H1 (cell line): ENCODE measurements around the gene DCXR. TPM values are rescaled to one million over a fixed set of nuclear protein-coding genes. Genes with fewer than 3 reads are reported as not detected.
A peak's percentile ranks its signal among the peaks of the same experiment; 100 is the strongest.

ENCODE experiments used
- CTCF ChIA-PET: fragments of 300-600 bp; sonication (Branson Sonifier 250); formaldehyde crosslinking; loops from one replicate; lab custom pipeline; 2021; ENCODE audit not compliant: partially characterized antibody; lab: Charles Lee
- POLR2A ChIA-PET: fragments of 300-600 bp; sonication (Branson Sonifier 250); formaldehyde crosslinking; loops from one replicate; lab custom pipeline; 2021; ENCODE audit warnings: inconsistent platforms; ENCODE audit not compliant: partially characterized antibody; lab: Charles Lee
- DNase-seq, 2 experiments: peaks; one replicate each; pipeline versions ENCODE4 v3.0.0 to v3.0.0-alpha.2; 2010 to 2022; ENCODE audit warnings: low spot score in 2 of 2, low read depth in 1 of 2, mixed read lengths in 1 of 2
- FAIRE-seq: peaks from 2 replicates; lab custom pipeline; 2011; peaks lifted over from hg19 to GRCh38; lab: Jason Lieb, UNC
- H2AFZ ChIP-seq: 2 replicates; pipeline ENCODE4 v1.8.1; 2012; ENCODE audit warnings: low read length, inconsistent platforms
- H2AK5ac ChIP-seq: 2 replicates; pipeline ENCODE4 v1.6.1; 2013; ENCODE audit warnings: low read depth, low read length
- H2BK120ac ChIP-seq: replicated peaks from 2 replicates; pipeline ENCODE3; 2013; ENCODE audit warnings: low read depth, low read length, inconsistent platforms
- H2BK12ac ChIP-seq: 2 replicates; pipeline ENCODE4 v1.6.1; 2013; ENCODE audit warnings: low read depth, low read length
- H2BK15ac ChIP-seq: 2 replicates; pipeline ENCODE4 v1.6.1; 2013; ENCODE audit warnings: low read length
- H2BK20ac ChIP-seq: 2 replicates; pipeline ENCODE4 v1.6.1; 2013; ENCODE audit warnings: low read length
- H2BK5ac ChIP-seq: 2 replicates; pipeline ENCODE4 v1.6.1; 2013; ENCODE audit warnings: low read depth, low read length
- H3K14ac ChIP-seq: 2 replicates; pipeline ENCODE4 v1.6.1; 2013; ENCODE audit warnings: inconsistent platforms; ENCODE audit not compliant: insufficient read length
- H3K18ac ChIP-seq: 2 replicates; pipeline ENCODE4 v1.6.1; 2013; ENCODE audit warnings: low read length; ENCODE audit errors: extremely low read depth
- H3K23ac ChIP-seq: 2 replicates; pipeline ENCODE4 v1.6.1; 2013; ENCODE audit warnings: inconsistent platforms; ENCODE audit not compliant: insufficient read length
- H3K23me2 ChIP-seq: 2 replicates; pipeline ENCODE4 v1.6.1; 2013; ENCODE audit warnings: low read depth, low read length
- H3K27ac ChIP-seq: 2 replicates; pipeline ENCODE4 v1.6.1; 2011; ENCODE audit warnings: low read depth, low read length, inconsistent platforms
- H3K27me3 ChIP-seq, 4 experiments: replicated peaks in 1 of 4; 1 replicate in 1 of 4; 2 replicates in 3 of 4; pipeline versions ENCODE4 v1.6.1 to v1.8.1; 2011 to 2013; ENCODE audit warnings: low read length in 3 of 4, mild to moderate bottlenecking in 3 of 4, inconsistent platforms in 2 of 4, mixed read lengths in 2 of 4, moderate library complexity in 1 of 4; ENCODE audit not compliant: control insufficient read depth in 3 of 4, insufficient read depth in 3 of 4; ENCODE audit errors: extremely low read depth in 1 of 4
- H3K36me3 ChIP-seq, 4 experiments: 2 replicates each; pipeline versions ENCODE4 v1.6.1 to v1.8.1; 2011 to 2013; ENCODE audit warnings: mild to moderate bottlenecking in 4 of 4, low read length in 3 of 4, moderate library complexity in 2 of 4, control low read depth in 1 of 4, inconsistent platforms in 1 of 4; ENCODE audit not compliant: insufficient read depth in 4 of 4, control insufficient read depth in 2 of 4
- H3K4ac ChIP-seq: replicated peaks from 2 replicates; pipeline ENCODE3; 2013; ENCODE audit warnings: low read length, low read depth, mixed read lengths, inconsistent platforms; ENCODE audit not compliant: insufficient read length
- H3K4me1 ChIP-seq, 4 experiments: replicated peaks in 1 of 4; 1 replicate in 1 of 4; 2 replicates in 3 of 4; pipeline versions ENCODE4 v1.6.1 to v1.8.1; 2011 to 2013; ENCODE audit warnings: low read length in 3 of 4, inconsistent platforms in 2 of 4, mixed read lengths in 1 of 4; ENCODE audit not compliant: insufficient read depth in 4 of 4, control insufficient read depth in 3 of 4
- H3K4me2 ChIP-seq, 2 experiments: 2 replicates each; pipeline versions ENCODE4 v1.6.1 to v1.8.1; 2011 to 2013; ENCODE audit warnings: low read depth in 2 of 2, low read length in 2 of 2, control low read depth in 1 of 2, inconsistent platforms in 1 of 2, mild to moderate bottlenecking in 1 of 2; ENCODE audit not compliant: insufficient read depth in 1 of 2
- H3K4me3 ChIP-seq, 4 experiments: fragments of 200-600, 300-600 bp in 1 of 4; sonication (generic), shearing (Covaris generic), sonication (Bioruptor Twin) in 1 of 4; 2 replicates each; pipeline versions ENCODE4 v1.5.1 to v1.8.1; 2011 to 2016; ENCODE audit warnings: low read length in 4 of 4, low read depth in 3 of 4, control low read depth in 2 of 4, inconsistent platforms in 2 of 4, mild to moderate bottlenecking in 2 of 4, mixed read lengths in 1 of 4, moderate library complexity in 1 of 4; ENCODE audit not compliant: insufficient read depth in 2 of 4; ENCODE audit errors: extremely low read depth in 1 of 4
- H3K56ac ChIP-seq: replicated peaks from 2 replicates; pipeline ENCODE3; 2013; ENCODE audit warnings: low read depth, mild to moderate bottlenecking, mixed read lengths, low read length, inconsistent platforms; ENCODE audit not compliant: insufficient read length
- H3K79me1 ChIP-seq: 2 replicates; pipeline ENCODE4 v1.6.1; 2013; ENCODE audit warnings: low read depth, low read length, control low read depth
- H3K79me2 ChIP-seq, 2 experiments: 2 replicates each; pipeline versions ENCODE4 v1.6.1 to v1.8.1; 2012 to 2013; ENCODE audit warnings: low read length in 2 of 2, mild to moderate bottlenecking in 2 of 2, inconsistent platforms in 1 of 2; ENCODE audit not compliant: insufficient read depth in 2 of 2, control insufficient read depth in 1 of 2
- H3K9ac ChIP-seq, 4 experiments: replicated peaks in 1 of 4; 1 replicate in 1 of 4; 2 replicates in 3 of 4; pipeline versions ENCODE4 v1.6.1 to v1.8.1; 2011 to 2013; ENCODE audit warnings: low read depth in 3 of 4, low read length in 3 of 4, control low read depth in 2 of 4, mild to moderate bottlenecking in 2 of 4, moderate library complexity in 2 of 4, inconsistent platforms in 1 of 4; ENCODE audit errors: extremely low read depth in 1 of 4
- H3K9me3 ChIP-seq, 2 experiments: 2 replicates each; pipeline versions ENCODE4 v1.6.1 to v1.8.1; 2012 to 2013; ENCODE audit warnings: mild to moderate bottlenecking in 2 of 2, moderate library complexity in 2 of 2, control low read depth in 1 of 2, inconsistent platforms in 1 of 2, low read depth in 1 of 2, low read length in 1 of 2, mixed read lengths in 1 of 2; ENCODE audit not compliant: insufficient read depth in 2 of 2
- H4K20me1 ChIP-seq, 2 experiments: replicated peaks in 1 of 2; 2 replicates each; pipeline versions ENCODE3 to v1.8.1; 2011 to 2013; ENCODE audit warnings: inconsistent platforms in 2 of 2, low read length in 2 of 2, mild to moderate bottlenecking in 1 of 2; ENCODE audit not compliant: insufficient read depth in 2 of 2, control insufficient read depth in 1 of 2
- H4K5ac ChIP-seq: 2 replicates; pipeline ENCODE4 v1.6.1; 2013; ENCODE audit warnings: low read length, low read depth, mixed read lengths, inconsistent platforms; ENCODE audit not compliant: insufficient read length
- H4K8ac ChIP-seq: 2 replicates; pipeline ENCODE4 v1.8.0; 2013; ENCODE audit warnings: mild to moderate bottlenecking, moderate library complexity, low read length, inconsistent platforms; ENCODE audit not compliant: insufficient read depth; ENCODE audit errors: extremely low read depth
- H4K91ac ChIP-seq: replicated peaks from 2 replicates; pipeline ENCODE3; 2013; ENCODE audit warnings: low read length, mixed read lengths, inconsistent platforms; ENCODE audit not compliant: insufficient read length
- BACH1 ChIP-seq: IDR thresholded peaks from 2 replicates; pipeline ENCODE4 v1.6.1; 2012; ENCODE audit warnings: low read length, improper control_type of control experiment
- BCL11A ChIP-seq, 2 experiments: IDR thresholded peaks; one replicate each; pipeline ENCODE4 v1.6.1; 2011; ENCODE audit warnings: low read depth in 2 of 2, low read length in 2 of 2, mild to moderate bottlenecking in 2 of 2
- BRCA1 ChIP-seq: IDR thresholded peaks from 2 replicates; pipeline ENCODE4 v1.6.1; 2012; ENCODE audit warnings: low read depth, low read length, improper control_type of control experiment
- CBX5 ChIP-seq: fragments of 300-800, 300-1000 bp; sonication (generic); IDR thresholded peaks from 2 replicates; pipeline ENCODE4 v1.7.1; 2016; ENCODE audit warnings: antibody characterized with exemption, low read length, low read depth
- CREB1 ChIP-seq: IDR thresholded peaks from 2 replicates; pipeline ENCODE4 v1.6.1; 2012; ENCODE audit warnings: inconsistent platforms
- GABPA ChIP-seq: IDR thresholded peaks from 2 replicates; pipeline ENCODE4 v1.6.1; 2011; ENCODE audit warnings: mild to moderate bottlenecking, low read length, moderate library complexity, borderline replicate concordance; ENCODE audit not compliant: insufficient read depth
- JUND ChIP-seq: IDR thresholded peaks from 2 replicates; pipeline ENCODE4 v1.6.1; 2011; ENCODE audit warnings: mild to moderate bottlenecking, improper control_type of control experiment, low read length
- NANOG ChIP-seq: IDR thresholded peaks from 2 replicates; pipeline ENCODE4 v1.6.1; 2011; ENCODE audit warnings: low read length, low read depth, mild to moderate bottlenecking, inconsistent platforms; ENCODE audit not compliant: insufficient read depth, poor library complexity, severe bottlenecking
- POLR2A ChIP-seq, 2 experiments: IDR thresholded peaks; 1 replicate in 1 of 2; 2 replicates in 1 of 2; pipeline ENCODE4 v1.6.1; 2011; ENCODE audit warnings: low read depth in 2 of 2, low read length in 2 of 2, mild to moderate bottlenecking in 2 of 2; ENCODE audit errors: control extremely low read depth in 1 of 2
- SIX5 ChIP-seq: IDR thresholded peaks from 2 replicates; pipeline ENCODE4 v1.6.1; 2011; ENCODE audit warnings: mild to moderate bottlenecking, low read depth, low read length
- TCF12 ChIP-seq: IDR thresholded peaks from 2 replicates; pipeline ENCODE4 v1.6.1; 2011; ENCODE audit warnings: low read depth, mild to moderate bottlenecking, low read length
- ZNF274 ChIP-seq: IDR thresholded peaks from 2 replicates; pipeline ENCODE4 v1.7.0; 2012; ENCODE audit warnings: low read length, borderline replicate concordance; ENCODE audit errors: extremely low read depth
- WGBS, 2 experiments: shearing (Covaris generic) in 1 of 2; methylation state at CpG; one replicate each; pipeline versions ENCODE4 v1.1.6 to v1.1.7; 2013 to 2015; ENCODE audit warnings: low lambda C conversion rate in 2 of 2, mixed read lengths in 2 of 2, inconsistent platforms in 1 of 2, low coverage in 1 of 2, missing lambda C conversion rate in 1 of 2; ENCODE audit not compliant: insufficient replicate concordance in 2 of 2, insufficient coverage in 1 of 2, insufficient read length in 1 of 2; ENCODE audit errors: extremely low coverage in 1 of 2, missing lambda C conversion rate in 1 of 2; 5-methylcytosine and 5-hydroxymethylcytosine counted together
- polyA plus RNA-seq, 7 experiments: library from polyadenylated mRNA; depleted of rRNA in 3 of 7; stranded (reverse) in 5 of 7; unstranded in 2 of 7; fragments of >200 nt in 5 of 7; fragments of 200-250 nt in 2 of 7; gene quantifications; 1 replicate in 5 of 7; 2 replicates in 1 of 7; 4 replicates in 1 of 7; pipeline versions ENCODE4 v1.2.1 to v1.2.3, GENCODE V29; 2011 to 2013; ENCODE audit warnings: missing spikeins in 2 of 7, mixed read lengths in 2 of 7
- total RNA-seq: library from RNA; stranded (reverse); fragmentation: NEBNext Ultra II Directional; extraction: Animal tissue kit (Norgen Biotek cat#: 25700); gene quantifications from 2 replicates; pipeline ENCODE4 v1.2.1, GENCODE V29; 2021

DCXR gene
- total and polyA plus RNA-seq, 2 of the 8 experiments (the other 6 are each of a cell fraction or from before 2014, with no cell fraction given): 96.3 to 212 TPM

DNA sequence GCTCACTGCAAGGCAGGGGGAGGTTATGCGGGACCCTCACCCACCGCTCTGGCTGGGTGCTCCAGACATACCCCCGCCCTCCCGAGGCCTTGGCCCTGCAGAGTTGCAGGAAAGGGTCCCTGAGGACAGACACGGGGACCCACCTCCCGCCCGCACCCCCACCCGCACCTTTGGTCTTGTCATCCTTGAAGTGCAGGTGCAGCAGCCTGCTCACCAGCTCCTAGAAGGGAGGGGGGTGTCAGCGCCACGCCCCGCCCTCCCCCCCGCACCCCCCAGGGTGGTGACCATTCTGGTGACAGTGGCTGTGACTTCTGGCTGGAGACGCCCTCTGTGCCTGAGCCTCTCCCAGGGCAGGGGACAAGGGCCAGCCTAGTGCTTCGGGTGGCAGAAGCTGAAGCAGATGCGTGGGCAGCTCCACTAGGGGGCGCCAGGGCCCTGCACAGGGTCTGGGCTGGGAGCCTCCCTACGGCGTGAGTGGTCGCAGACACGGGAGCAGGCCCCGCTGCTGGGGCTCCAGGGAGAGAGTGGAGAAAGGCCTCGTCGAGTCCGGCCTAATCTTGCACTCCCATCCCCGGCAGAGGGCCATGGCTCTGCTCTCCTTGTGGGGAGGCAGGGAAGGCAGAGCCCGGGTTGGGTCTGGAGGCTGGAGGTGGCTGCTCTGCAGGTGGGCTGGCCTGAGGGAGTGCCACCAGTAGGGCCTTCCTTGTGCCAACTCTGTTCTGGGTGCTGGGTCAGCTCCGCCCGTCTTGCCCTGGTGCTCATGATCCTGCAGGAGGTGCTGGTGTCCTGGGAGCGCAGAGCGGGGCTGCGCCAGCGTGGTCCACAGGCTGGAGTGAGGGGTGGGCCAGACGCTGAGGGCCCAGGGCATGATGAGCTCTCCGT is 17.6 kb downstream of the DCXR start:
- no peak overlapping the region for H3K23ac ChIP-seq
- H3K18ac ChIP-seq: no peak overlapping the region
- H3K14ac ChIP-seq: no peak overlapping the region
- H2AK5ac ChIP-seq: no peak overlapping the region
- H4K20me1 ChIP-seq: peaks cover 7 to 15% of the 10 kb centered on the region in 2 experiments
- ChIA-PET CTCF (interaction anchor here (0.5 to 4.7 kb wide), 49 partner anchors 9 to 420 kb away, joined by 3 to 29 read pairs (median 4); partner anchors contain the start of genes ASPSCR1, DCXR, DUS1L and MAFG), POLR2A (interaction anchor here (0.6 to 4.3 kb wide), 25 partner anchors 11 to 147 kb away, joined by 3 to 13 read pairs (median 5); partner anchors contain the start of genes DCXR, DUS1L, FASN and GPS1)
- DNase-seq (peak in 1 of 2 experiments; percentile 93), FAIRE-seq (no peak)
- H4K91ac ChIP-seq: no peak overlapping the region
- no peak overlapping the region for H3K56ac ChIP-seq
- H4K5ac ChIP-seq: no peak overlapping the region
- H3K27me3 ChIP-seq: no peaks in the 10 kb centered on the region
- no peak overlapping the region for H3K4me2 ChIP-seq
- H3K27ac ChIP-seq: no peak overlapping the region
- no peaks in the 10 kb centered on the region for H3K36me3 ChIP-seq
- H2BK15ac ChIP-seq: no peak overlapping the region
- no peak overlapping the region for H3K4me3 ChIP-seq
- no peak overlapping the region for H2BK12ac ChIP-seq
- no peak overlapping the region for H2AFZ ChIP-seq
- no peak overlapping the region for H3K4ac ChIP-seq
- no peak overlapping the region for H2BK5ac ChIP-seq
- H2BK20ac ChIP-seq: no peak overlapping the region
- peaks cover 0 to 12% of the 10 kb centered on the region in 2 experiments; a peak in 1 of 4 replicates for H3K79me2 ChIP-seq
- peaks cover 4% of the 10 kb centered on the region; the same call in 1 of the 2 replicates for H3K79me1 ChIP-seq
- peaks cover 12% of the 10 kb centered on the region for H3K23me2 ChIP-seq
- 66% methylated on average over 30 of the region's 34 CpGs; no CpG with 5 or more reads in 1 of the 2 experiments for WGBS, 2 experiments
- H2BK120ac ChIP-seq: no peak overlapping the region
- H3K9ac ChIP-seq: no peak overlapping the region
- H4K8ac ChIP-seq: no peak overlapping the region; the same call in 1 of the 2 replicates
- peaks cover 0 to 14% (median 8%) of the 10 kb centered on the region in 4 experiments; a peak in 5 of 7 replicates for H3K4me1 ChIP-seq
- H3K9me3 ChIP-seq: no peaks in the 10 kb centered on the region
- TF ChIP-seq GABPA (peak; percentile 77; the same call in 1 of the 2 replicates), SIX5 (no peak), CREB1 (peak; percentile 73), BACH1 (no peak), POLR2A (IDR thresholded peaks at IDR 0.05; ENCODE audit: control extremely low read depth in 1 of 2, low read depth in 2 of 2, low read length in 2 of 2) (no peak), BRCA1 (no peak), CBX5 (no peak), BCL11A (IDR thresholded peaks at IDR 0.05; ENCODE audit: low read depth in 2 of 2, low read length in 2 of 2) (no peak), NANOG (no peak), JUND (no peak), ZNF274 (no peak), TCF12 (no peak)
